ENCODE measurements around the gene ANGPTL2. TPM values are rescaled to one million over a fixed set of nuclear protein-coding genes. Genes with fewer than 3 reads are reported as not detected.

Gene ANGPTL2
- polyA plus RNA-seq, 1 of the 3 experiments (the other 2 are of a cell fraction): 12.3 TPM

DNA sequence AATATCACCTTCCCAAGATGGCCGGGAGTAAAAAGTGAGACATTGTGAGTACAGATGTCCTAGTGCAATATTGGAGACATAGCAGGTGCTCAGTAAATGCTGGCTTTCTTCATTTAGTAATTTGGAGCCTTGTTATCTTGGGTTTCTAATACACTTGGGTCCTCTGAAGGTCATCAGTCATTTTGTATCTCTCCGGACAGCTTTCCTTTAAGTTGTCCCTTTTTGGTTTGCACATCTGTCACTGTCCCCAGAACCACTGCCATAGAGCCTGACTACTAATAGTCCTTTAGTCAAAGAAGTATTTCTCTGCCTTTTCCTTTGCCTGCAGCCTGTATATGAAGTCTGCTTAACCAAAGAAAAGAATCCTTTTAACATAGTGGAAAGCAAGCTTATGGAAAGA is 7.8 kb upstream of the ANGPTL2 start:
- peak overlapping the region in 1 of 2 experiments; percentile 82; a peak in 1 of 4 replicates for H3K27ac ChIP-seq (ENCODE audit: low read depth in 2 of 2, low read length in 1 of 2)
- ChIA-PET CTCF (interaction anchor here (0.7 to 2.2 kb wide), 8 partner anchors 9 to 190 kb away, joined by 3 to 10 read pairs (median 3); partner anchors contain the start of gene ANGPTL2), POLR2A (no interaction called here)
- DNase-seq: no peak
- no peak overlapping the region for H3K4me2 ChIP-seq
- H3K79me2 ChIP-seq (ENCODE audit: insufficient read depth): no peaks in the 10 kb centered on the region
- no peak overlapping the region for H3K9ac ChIP-seq
- 94% methylated on average over 2 of the region's 2 CpGs for WGBS (ENCODE audit: low lambda C conversion rate)
- H3K4me1 ChIP-seq (ENCODE audit: control insufficient read depth in 1 of 2, insufficient read depth in 2 of 2, low read depth in 1 of 2, low read length in 1 of 2): peaks cover 14 to 46% of the 10 kb centered on the region in 2 experiments; a peak in 3 of 4 replicates
- no peaks in the 10 kb centered on the region for H3K9me3 ChIP-seq
- H3F3A ChIP-seq (replicated peaks; ENCODE audit: insufficient read depth): no peaks in the 10 kb centered on the region
- no peaks in the 10 kb centered on the region for H4K20me1 ChIP-seq (ENCODE audit: insufficient read depth)
- no peaks in the 10 kb centered on the region for H3K9me2 ChIP-seq
- TF ChIP-seq PBX3 (IDR thresholded peaks at IDR 0.05) (no peak), RAD21 (IDR thresholded peaks at IDR 0.05; ENCODE audit: low read length) (no peak), CTCF (IDR thresholded peaks at IDR 0.05) (no peak), RFX5 (IDR thresholded peaks at IDR 0.05; ENCODE audit: low read length) (no peak), MXI1 (IDR thresholded peaks at IDR 0.05; ENCODE audit: low read depth, low read length) (no peak), USF1 (IDR thresholded peaks at IDR 0.05; ENCODE audit: borderline replicate concordance, low read depth) (no peak), TEAD4 (IDR thresholded peaks at IDR 0.05; ENCODE audit: borderline replicate concordance, insufficient read depth) (no peak), GABPA (IDR thresholded peaks at IDR 0.05; ENCODE audit: low read depth) (no peak), ZBTB33 (IDR thresholded peaks at IDR 0.05; ENCODE audit: borderline replicate concordance, low read depth) (no peak), JUND (IDR thresholded peaks at IDR 0.05) (no peak), USF2 (IDR thresholded peaks at IDR 0.05; ENCODE audit: borderline replicate concordance, low read depth, low read length) (no peak), MEF2A (IDR thresholded peaks at IDR 0.05; ENCODE audit: borderline replicate concordance, low read depth) (no peak)
- TF ChIP-seq, protein P1, sequence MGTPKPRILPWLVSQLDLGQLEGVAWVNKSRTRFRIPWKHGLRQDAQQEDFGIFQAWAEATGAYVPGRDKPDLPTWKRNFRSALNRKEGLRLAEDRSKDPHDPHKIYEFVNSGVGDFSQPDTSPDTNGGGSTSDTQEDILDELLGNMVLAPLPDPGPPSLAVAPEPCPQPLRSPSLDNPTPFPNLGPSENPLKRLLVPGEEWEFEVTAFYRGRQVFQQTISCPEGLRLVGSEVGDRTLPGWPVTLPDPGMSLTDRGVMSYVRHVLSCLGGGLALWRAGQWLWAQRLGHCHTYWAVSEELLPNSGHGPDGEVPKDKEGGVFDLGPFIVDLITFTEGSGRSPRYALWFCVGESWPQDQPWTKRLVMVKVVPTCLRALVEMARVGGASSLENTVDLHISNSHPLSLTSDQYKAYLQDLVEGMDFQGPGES (IDR thresholded peaks at IDR 0.05; ENCODE audit: low read depth, low read length): no peak
- TF ChIP-seq, protein P2, sequence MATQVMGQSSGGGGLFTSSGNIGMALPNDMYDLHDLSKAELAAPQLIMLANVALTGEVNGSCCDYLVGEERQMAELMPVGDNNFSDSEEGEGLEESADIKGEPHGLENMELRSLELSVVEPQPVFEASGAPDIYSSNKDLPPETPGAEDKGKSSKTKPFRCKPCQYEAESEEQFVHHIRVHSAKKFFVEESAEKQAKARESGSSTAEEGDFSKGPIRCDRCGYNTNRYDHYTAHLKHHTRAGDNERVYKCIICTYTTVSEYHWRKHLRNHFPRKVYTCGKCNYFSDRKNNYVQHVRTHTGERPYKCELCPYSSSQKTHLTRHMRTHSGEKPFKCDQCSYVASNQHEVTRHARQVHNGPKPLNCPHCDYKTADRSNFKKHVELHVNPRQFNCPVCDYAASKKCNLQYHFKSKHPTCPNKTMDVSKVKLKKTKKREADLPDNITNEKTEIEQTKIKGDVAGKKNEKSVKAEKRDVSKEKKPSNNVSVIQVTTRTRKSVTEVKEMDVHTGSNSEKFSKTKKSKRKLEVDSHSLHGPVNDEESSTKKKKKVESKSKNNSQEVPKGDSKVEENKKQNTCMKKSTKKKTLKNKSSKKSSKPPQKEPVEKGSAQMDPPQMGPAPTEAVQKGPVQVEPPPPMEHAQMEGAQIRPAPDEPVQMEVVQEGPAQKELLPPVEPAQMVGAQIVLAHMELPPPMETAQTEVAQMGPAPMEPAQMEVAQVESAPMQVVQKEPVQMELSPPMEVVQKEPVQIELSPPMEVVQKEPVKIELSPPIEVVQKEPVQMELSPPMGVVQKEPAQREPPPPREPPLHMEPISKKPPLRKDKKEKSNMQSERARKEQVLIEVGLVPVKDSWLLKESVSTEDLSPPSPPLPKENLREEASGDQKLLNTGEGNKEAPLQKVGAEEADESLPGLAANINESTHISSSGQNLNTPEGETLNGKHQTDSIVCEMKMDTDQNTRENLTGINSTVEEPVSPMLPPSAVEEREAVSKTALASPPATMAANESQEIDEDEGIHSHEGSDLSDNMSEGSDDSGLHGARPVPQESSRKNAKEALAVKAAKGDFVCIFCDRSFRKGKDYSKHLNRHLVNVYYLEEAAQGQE (IDR thresholded peaks at IDR 0.05; ENCODE audit: low read depth, low read length): no peak
- H3K36me3 ChIP-seq (replicated peaks in 1 of 2; ENCODE audit: control insufficient read depth in 1 of 2, insufficient read depth in 2 of 2, low read length in 1 of 2): no peaks in the 10 kb centered on the region
- H3K4me3 ChIP-seq (ENCODE audit: low read depth in 2 of 2, low read length in 1 of 2): no peak overlapping the region
- no peak overlapping the region for H2AFZ ChIP-seq (ENCODE audit: low read depth)
- H3K27me3 ChIP-seq (ENCODE audit: insufficient read depth): no peaks in the 10 kb centered on the region

Measured in SK-N-SH (cell line).